Activated T-cell treated with anti-CD3 and anti-CD28 coated beads for 24 hours (primary cell): ENCODE results near the gene PRDM2.
"Not testable (repeated sequence)": the region's sequence is repeated elsewhere in the genome, so short reads cannot be mapped to it uniquely, and the experiment has no call there.

Source experiments
- DNase-seq: peaks from one replicate; pipeline ENCODE4 v3.0.0-alpha.2; 2020; ENCODE audit warnings: low read depth

The PRDM2 gene

GRCh38 chr1:13699936-13700520, at the start of gene PRDM2:
Gene PRDM2, plus strand, starts transcription at chr1:13700188. Its CDS starts 15,418 bp downstream, at chr1:13715606.
- peak; percentile 48 for DNase-seq

- DNase-seq, result no peak
These were observed 48.7 kb upstream of the PRDM2 start for GRCh38 chr1:13651279-13651678.

- DNase-seq, result no peak
These were observed 47.8 kb upstream of the PRDM2 start for GRCh38 chr1:13652238-13652637.

- no peak for DNase-seq
These were observed 38.4 kb upstream of the PRDM2 start for GRCh38 chr1:13661539-13661938.

GRCh38 chr1:13662493-13662892, 37.5 kb upstream of the PRDM2 start:
- DNase-seq, result no peak

- no peak for DNase-seq
These were observed 36.0 kb upstream of the PRDM2 start for GRCh38 chr1:13663969-13664368.

GRCh38 chr1:13664451-13664850, 35.5 kb upstream of the PRDM2 start:
- DNase-seq, result no peak

GRCh38 chr1:13666317-13666716, 33.7 kb upstream of the PRDM2 start:
- DNase-seq, result no peak

- DNase-seq, result no peak
These were observed 32.3 kb upstream of the PRDM2 start for GRCh38 chr1:13667691-13668090.

GRCh38 chr1:13674377-13674776, 25.6 kb upstream of the PRDM2 start:
- DNase-seq, result no peak

- DNase-seq, result no peak
These were observed 24.8 kb upstream of the PRDM2 start for GRCh38 chr1:13675151-13675651.

- no peak for DNase-seq
These were observed 22.1 kb upstream of the PRDM2 start for GRCh38 chr1:13677896-13678295.

- DNase-seq, result no peak
These were observed 20.3 kb upstream of the PRDM2 start for GRCh38 chr1:13679651-13680050.

- not testable (repeated sequence) for DNase-seq
These were observed 19.4 kb upstream of the PRDM2 start for GRCh38 chr1:13680609-13681008.

- no peak for DNase-seq
These were observed 18.1 kb upstream of the PRDM2 start for GRCh38 chr1:13681921-13682320.

- no peak for DNase-seq
These were observed 17.5 kb upstream of the PRDM2 start for GRCh38 chr1:13682444-13682843.

GRCh38 chr1:13683206-13683605, 16.8 kb upstream of the PRDM2 start:
- DNase-seq, result no peak

GRCh38 chr1:13687151-13687715, 12.8 kb upstream of the PRDM2 start:
- DNase-seq, result no peak

GRCh38 chr1:13693094-13693493, 6.9 kb upstream of the PRDM2 start:
- not testable (repeated sequence) for DNase-seq

- no peak for DNase-seq
These were observed 4.9 kb upstream of the PRDM2 start for GRCh38 chr1:13694886-13695684.

GRCh38 chr1:13697738-13698137, 2.2 kb upstream of the PRDM2 start:
- DNase-seq, result no peak

- DNase-seq, result no peak
These were observed 478 bp upstream of the PRDM2 start for GRCh38 chr1:13699510-13699909.
